ENCODE results near the gene GPX4.
"Not testable (repeated sequence)": the region's sequence is repeated elsewhere in the genome, so short reads cannot be mapped to it uniquely, and the experiment has no call there.

The GPX4 gene

DNA sequence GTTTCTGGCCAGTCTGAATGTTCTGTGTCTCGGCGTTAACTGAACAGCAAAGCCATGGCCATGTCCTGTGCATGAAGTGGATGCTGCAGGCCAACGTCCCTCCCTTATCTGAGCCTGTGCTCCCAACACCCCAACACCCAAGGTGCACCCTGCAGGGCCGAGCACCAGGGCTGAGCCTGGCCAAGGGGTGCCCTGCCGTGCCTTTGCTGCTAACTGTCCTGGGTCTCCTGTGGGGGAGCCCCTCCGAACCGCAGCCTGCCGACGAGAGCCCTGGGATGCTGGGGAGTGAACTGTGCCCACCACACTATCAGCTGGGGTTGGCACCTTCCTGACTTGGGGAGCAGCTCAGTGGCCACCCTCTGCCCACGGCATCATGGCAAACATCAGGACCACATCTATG lies 17.6 kb downstream of the GPX4 start:
- Histone ChIP-seq H3K9ac (ENCODE audit: low read length in 2 of 2) (no peak overlapping the region), H3K27me3 (ENCODE audit: control insufficient read depth in 1 of 2, insufficient read depth in 2 of 2, low read length in 2 of 2) (no peaks in the 10 kb centered on the region), H3K4me1 (ENCODE audit: control insufficient read depth, insufficient read depth, low read length) (peaks cover 5% of the 10 kb centered on the region), H3K9me3 (ENCODE audit: control insufficient read depth in 2 of 2, low read length in 2 of 2) (no peaks in the 10 kb centered on the region), H3K36me3 (ENCODE audit: control insufficient read depth in 2 of 2, insufficient read depth in 2 of 2, low read length in 2 of 2) (peaks cover 26 to 43% of the 10 kb centered on the region in 2 donors), H3K27ac (ENCODE audit: low read length) (no peak overlapping the region), H3K4me3 (ENCODE audit: low read length in 2 of 2) (no peak overlapping the region)

DNA sequence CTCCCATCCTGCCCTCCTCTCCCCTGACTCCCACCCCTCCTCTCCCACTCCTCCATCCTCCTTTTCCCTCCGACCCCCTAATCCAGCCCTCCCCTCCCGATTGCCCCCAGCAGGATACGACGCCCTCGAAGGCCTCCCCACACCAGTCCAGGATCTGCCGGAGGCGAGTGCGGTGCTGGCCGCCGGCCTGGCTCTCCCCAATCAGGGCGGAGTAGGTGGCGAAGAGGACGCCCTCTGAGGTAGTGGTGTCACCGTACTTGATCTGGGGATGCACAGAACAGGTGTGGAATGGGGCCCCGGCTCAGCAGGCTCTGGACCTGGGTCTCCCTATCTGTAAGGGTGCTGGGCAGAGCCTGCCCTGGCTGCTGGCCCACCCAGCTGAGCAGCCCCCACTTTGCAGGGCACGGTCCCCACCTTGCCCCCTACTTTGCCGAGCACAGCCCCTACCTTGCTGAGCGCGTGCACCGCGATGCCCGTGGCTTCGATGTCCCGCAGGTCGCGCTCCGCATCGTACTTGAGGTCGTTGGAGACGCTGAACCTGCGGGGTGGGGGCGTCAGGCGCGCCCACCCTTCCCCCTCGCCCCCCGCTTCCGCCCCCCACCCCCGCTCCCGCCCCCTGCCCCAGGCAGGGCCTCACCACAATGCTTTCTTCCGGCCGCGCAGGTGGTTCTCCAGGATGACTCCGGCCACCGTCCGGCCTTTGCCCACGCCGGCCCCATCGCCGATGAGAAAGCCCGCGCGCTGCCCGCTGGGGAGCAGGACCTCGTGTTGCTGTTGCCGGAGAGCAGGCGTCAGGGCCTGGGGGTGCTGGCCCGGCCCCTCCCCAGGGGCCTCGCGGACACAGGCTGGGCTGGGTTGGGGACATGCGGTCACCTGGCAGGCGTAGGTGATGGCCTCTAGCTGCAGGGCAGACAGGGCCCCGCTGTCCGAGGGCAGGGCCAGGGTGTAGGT lies 18.5 kb downstream of the GPX4 start:
- Histone ChIP-seq H3K4me1 (ENCODE audit: control insufficient read depth, insufficient read depth, low read length) (peaks cover 5% of the 10 kb centered on the region), H3K27ac (ENCODE audit: low read length) (no peak overlapping the region), H3K4me3 (ENCODE audit: low read length in 2 of 2) (no peak overlapping the region), H3K27me3 (ENCODE audit: control insufficient read depth in 1 of 2, insufficient read depth in 2 of 2, low read length in 2 of 2) (no peaks in the 10 kb centered on the region), H3K9ac (ENCODE audit: low read length in 2 of 2) (no peak overlapping the region), H3K36me3 (ENCODE audit: control insufficient read depth in 2 of 2, insufficient read depth in 2 of 2, low read length in 2 of 2) (peaks cover 24 to 41% of the 10 kb centered on the region in 2 donors), H3K9me3 (ENCODE audit: control insufficient read depth in 2 of 2, low read length in 2 of 2) (no peaks in the 10 kb centered on the region)

DNA sequence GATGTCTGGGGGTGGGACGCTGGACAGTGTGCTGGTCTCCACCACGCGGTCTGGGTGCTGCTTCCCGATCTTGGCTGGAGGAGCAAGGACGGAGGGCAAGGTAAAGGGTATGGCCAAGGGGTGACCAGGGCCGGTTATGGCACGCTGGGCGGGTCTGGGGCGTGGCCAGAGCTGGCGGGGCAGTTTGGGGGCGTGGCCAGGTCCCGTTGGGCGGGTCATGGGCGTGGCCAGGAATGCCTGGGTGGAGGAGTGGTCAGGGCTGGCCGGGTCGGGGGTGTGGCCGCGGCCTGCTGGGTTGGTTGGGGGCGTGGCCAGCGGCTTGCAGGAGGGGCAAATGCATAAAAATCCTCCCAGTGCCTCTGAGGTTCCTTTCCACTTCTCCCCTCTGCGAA lies 19.2 kb downstream of the GPX4 start:
- Histone ChIP-seq H3K27me3 (ENCODE audit: control insufficient read depth in 1 of 2, insufficient read depth in 2 of 2, low read length in 2 of 2) (no peaks in the 10 kb centered on the region), H3K27ac (ENCODE audit: low read length) (no peak overlapping the region), H3K4me3 (ENCODE audit: low read length in 2 of 2) (no peak overlapping the region), H3K36me3 (ENCODE audit: control insufficient read depth in 2 of 2, insufficient read depth in 2 of 2, low read length in 2 of 2) (peaks cover 23 to 42% of the 10 kb centered on the region in 2 donors), H3K4me1 (ENCODE audit: control insufficient read depth, insufficient read depth, low read length) (peaks cover 5% of the 10 kb centered on the region), H3K9me3 (ENCODE audit: control insufficient read depth in 2 of 2, low read length in 2 of 2) (no peaks in the 10 kb centered on the region), H3K9ac (ENCODE audit: low read length in 2 of 2) (no peak overlapping the region)

DNA sequence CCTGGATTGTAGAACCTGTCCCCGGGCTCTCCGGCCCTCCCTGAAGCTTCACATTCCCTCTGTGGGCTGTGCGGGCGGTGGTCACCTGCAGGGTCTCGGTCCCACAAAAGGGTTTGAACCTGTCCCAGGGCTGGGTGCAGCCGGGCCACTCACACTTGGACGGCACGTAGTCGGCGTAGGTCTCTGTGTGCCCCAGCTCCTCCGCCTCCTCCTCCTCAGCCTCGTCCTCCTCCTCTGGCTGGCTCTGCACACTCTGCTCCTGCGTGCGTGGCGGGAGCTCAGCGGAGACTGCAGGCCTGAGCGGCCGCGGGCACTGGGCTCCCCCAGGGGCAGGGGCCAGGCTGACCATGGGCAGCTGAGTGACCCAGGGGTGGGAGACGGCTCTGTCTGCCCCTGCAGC lies 19.6 kb downstream of the GPX4 start:
- H3K27me3 ChIP-seq (ENCODE audit: control insufficient read depth in 1 of 2, insufficient read depth in 2 of 2, low read length in 2 of 2): no peaks in the 10 kb centered on the region
- no peaks in the 10 kb centered on the region for H3K9me3 ChIP-seq (ENCODE audit: control insufficient read depth in 2 of 2, low read length in 2 of 2)
- no peak overlapping the region for H3K4me3 ChIP-seq (ENCODE audit: low read length in 2 of 2)
- no peak overlapping the region for H3K27ac ChIP-seq (ENCODE audit: low read length)
- peaks cover 5% of the 10 kb centered on the region for H3K4me1 ChIP-seq (ENCODE audit: control insufficient read depth, insufficient read depth, low read length)
- H3K9ac ChIP-seq (ENCODE audit: low read length in 2 of 2): no peak overlapping the region
- peaks cover 20 to 40% of the 10 kb centered on the region in 2 donors for H3K36me3 ChIP-seq (ENCODE audit: control insufficient read depth in 2 of 2, insufficient read depth in 2 of 2, low read length in 2 of 2)

DNA sequence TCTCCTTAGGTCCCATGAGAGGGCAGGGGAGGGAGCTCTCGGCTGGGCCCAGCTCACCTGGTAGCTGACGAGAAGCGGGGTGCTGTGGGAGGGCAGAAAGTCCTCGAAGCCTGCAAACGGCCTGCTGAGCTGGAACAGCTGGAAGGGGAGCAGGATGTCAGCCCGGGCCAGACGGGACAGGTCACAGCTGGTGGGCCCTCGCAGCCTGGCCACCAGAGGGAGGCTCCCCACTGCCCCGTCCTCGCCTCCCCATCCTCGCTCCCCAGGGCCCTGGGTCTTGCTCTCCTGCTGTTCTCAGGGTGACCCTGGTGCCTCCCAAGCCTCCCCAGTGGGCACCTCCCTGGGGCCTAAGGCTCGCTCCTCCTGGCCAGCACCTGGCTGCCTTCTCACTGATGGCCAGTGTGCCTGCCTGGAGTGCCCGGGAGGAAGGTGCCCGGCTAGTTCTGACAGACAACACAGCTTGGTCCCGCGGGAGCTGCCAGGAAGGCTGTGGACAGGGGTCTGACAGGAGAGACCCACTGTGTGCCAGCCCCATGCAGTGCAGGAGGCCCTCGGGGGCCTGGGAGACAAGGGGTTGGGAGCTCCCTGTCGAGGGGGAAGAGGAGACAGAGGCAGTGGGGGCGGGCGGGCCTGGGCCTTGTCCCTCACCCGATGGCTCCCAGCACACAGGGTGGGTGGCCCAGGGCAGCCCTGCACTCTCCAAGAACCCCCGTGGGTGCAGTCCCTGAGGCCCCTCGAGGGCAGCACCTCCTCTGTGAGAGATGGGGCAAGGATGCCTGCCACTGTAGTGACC lies 20.3 kb downstream of the GPX4 start:
- Histone ChIP-seq H3K4me3 (ENCODE audit: low read length in 2 of 2) (no peak overlapping the region), H3K9me3 (ENCODE audit: control insufficient read depth in 2 of 2, low read length in 2 of 2) (no peaks in the 10 kb centered on the region), H3K36me3 (ENCODE audit: control insufficient read depth in 2 of 2, insufficient read depth in 2 of 2, low read length in 2 of 2) (peaks cover 17 to 37% of the 10 kb centered on the region in 2 donors), H3K4me1 (ENCODE audit: control insufficient read depth, insufficient read depth, low read length) (peaks cover 5% of the 10 kb centered on the region), H3K27me3 (ENCODE audit: control insufficient read depth in 1 of 2, insufficient read depth in 2 of 2, low read length in 2 of 2) (no peaks in the 10 kb centered on the region), H3K27ac (ENCODE audit: low read length) (no peak overlapping the region), H3K9ac (ENCODE audit: low read length in 2 of 2) (no peak overlapping the region)

DNA sequence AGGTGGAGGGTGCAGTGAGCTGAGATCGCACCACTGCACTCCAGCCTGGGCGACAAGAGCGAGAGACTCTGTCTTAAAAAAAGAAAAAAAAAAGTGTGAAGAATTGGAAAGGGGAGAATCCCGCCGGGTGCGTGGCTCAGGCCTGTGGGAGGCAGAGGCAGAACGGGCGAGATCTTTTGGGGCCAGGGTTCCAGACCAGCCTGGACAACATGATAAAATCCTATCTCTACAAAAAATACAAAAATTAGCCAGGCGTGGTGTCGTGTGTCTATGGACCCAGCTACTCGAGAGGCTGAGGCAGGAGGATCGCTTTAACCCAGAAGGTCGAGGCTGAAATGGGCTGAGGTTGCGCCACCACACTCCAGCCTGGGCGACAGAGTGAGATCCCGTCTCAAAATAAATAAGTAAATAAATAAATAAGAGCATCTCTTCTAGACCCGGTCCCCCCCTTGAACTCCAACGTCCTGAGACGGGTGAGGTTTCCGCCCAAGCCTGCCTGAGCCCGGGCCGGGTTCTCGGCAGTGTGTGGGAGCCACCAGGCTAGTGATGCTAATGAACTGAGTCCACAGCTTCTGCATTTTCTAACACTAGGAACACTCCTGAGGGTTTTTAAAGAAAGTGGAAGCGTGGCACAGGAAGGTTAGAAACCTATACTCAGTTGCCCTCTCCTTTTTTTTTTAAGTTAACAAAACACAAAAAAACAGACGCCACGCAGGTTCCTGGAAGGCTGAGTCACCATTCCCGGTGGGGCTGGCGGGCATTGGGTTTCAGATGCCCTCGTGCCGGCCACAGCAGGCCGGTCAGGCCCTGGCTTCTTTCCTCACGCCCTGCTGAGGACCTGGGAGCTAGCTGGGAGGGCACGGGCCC lies 22.0 kb downstream of the GPX4 start:
- Histone ChIP-seq H3K4me1 (ENCODE audit: control insufficient read depth, insufficient read depth, low read length) (peaks cover 5% of the 10 kb centered on the region), H3K27ac (ENCODE audit: low read length) (no peak overlapping the region), H3K4me3 (ENCODE audit: low read length in 2 of 2) (no peak overlapping the region), H3K36me3 (ENCODE audit: control insufficient read depth in 2 of 2, insufficient read depth in 2 of 2, low read length in 2 of 2) (peaks cover 17 to 28% of the 10 kb centered on the region in 2 donors), H3K9ac (ENCODE audit: low read length in 2 of 2) (no peak overlapping the region), H3K27me3 (ENCODE audit: control insufficient read depth in 1 of 2, insufficient read depth in 2 of 2, low read length in 2 of 2) (no peaks in the 10 kb centered on the region), H3K9me3 (ENCODE audit: control insufficient read depth in 2 of 2, low read length in 2 of 2) (no peaks in the 10 kb centered on the region)

DNA sequence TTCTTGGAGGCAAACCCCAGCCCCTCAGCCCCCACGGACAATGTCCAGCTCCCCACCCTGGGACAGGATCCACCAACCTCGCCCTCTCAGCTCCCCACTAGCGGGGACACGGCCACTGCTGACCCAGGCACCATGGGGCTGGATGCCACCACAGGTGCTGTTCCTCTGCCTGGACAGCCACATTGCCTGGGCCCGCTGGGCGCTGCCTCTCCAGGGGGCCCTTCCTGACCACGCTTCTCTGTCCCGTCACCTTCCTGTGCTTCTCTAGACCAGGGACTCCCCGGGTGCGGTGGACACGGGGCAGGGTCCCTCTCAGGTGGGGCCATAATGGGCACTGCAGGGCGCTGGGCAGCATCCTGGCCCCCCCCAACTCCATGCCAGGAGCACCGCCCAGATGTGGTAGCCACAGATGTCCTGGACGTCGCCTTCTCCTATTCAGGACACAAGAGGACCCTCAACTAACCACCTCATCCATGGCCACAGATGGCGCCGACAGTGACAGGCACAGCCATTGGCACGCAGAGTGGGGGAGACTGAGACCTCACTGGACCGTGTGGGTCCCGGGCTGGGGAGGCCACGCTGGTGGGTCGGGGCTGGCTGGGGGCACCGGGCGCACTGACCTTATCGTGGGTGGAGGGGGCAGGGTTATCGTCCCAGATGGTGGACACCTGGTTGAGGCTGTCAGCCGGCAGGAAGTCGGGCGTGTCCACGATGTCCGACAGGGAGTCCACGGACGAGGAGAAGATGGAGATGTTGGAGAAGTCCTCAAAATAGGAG lies 23.4 kb downstream of the GPX4 start:
- Histone ChIP-seq H3K4me3 (ENCODE audit: low read length in 2 of 2) (no peak overlapping the region), H3K9ac (ENCODE audit: low read length in 2 of 2) (no peak overlapping the region), H3K27me3 (ENCODE audit: control insufficient read depth in 1 of 2, insufficient read depth in 2 of 2, low read length in 2 of 2) (no peaks in the 10 kb centered on the region), H3K4me1 (ENCODE audit: control insufficient read depth, insufficient read depth, low read length) (peaks cover 13% of the 10 kb centered on the region), H3K27ac (ENCODE audit: low read length) (no peak overlapping the region), H3K9me3 (ENCODE audit: control insufficient read depth in 2 of 2, low read length in 2 of 2) (no peaks in the 10 kb centered on the region), H3K36me3 (ENCODE audit: control insufficient read depth in 2 of 2, insufficient read depth in 2 of 2, low read length in 2 of 2) (peaks cover 11 to 21% of the 10 kb centered on the region in 2 donors)

DNA sequence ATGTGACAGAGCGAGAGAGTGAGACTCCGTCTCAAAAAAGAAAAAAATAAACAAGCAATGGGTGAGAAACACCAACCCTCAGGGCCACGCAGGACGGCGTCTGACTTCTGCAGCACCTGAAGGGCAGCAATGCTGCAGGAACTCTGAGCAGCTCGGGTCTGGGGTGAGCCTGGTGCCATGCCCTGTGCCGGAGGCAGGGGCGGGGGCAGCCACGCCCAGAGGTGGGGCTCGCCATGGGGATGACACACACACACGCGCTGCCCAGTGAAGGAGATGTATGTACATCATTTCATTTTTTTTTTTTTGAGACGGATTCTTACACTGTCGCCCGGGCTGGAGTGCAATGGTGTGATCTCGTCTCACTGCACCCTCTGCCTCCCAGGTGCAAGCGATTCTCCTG lies 24.3 kb downstream of the GPX4 start:
- Histone ChIP-seq H3K4me1 (ENCODE audit: control insufficient read depth, insufficient read depth, low read length) (peaks cover 20% of the 10 kb centered on the region), H3K9me3 (ENCODE audit: control insufficient read depth in 2 of 2, low read length in 2 of 2) (no peaks in the 10 kb centered on the region), H3K4me3 (ENCODE audit: low read length in 2 of 2) (no peak overlapping the region), H3K27me3 (ENCODE audit: control insufficient read depth in 1 of 2, insufficient read depth in 2 of 2, low read length in 2 of 2) (no peaks in the 10 kb centered on the region), H3K9ac (ENCODE audit: low read length in 2 of 2) (no peak overlapping the region), H3K36me3 (ENCODE audit: control insufficient read depth in 2 of 2, insufficient read depth in 2 of 2, low read length in 2 of 2) (peaks cover 11 to 17% of the 10 kb centered on the region in 2 donors), H3K27ac (ENCODE audit: low read length) (no peak overlapping the region)

DNA sequence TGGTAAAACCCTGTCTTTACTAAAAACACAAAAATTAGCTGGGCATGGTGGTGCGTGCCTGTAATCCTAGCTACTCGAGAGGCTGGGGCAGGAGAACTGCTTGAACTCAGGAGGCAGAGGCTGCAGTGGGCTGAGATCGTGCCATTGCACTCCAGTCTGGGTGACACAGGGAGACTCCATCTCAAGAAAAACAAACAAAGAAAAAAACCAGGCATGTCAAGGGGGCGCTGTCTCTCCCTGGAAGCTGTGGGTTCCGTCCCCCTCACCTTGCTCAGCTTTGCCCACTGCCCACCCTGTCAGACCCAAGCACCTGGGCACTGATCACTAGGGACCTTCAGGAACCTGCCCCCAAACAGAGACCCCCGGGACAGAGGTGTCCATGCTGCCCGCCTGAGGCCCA lies 25.3 kb downstream of the GPX4 start:
- not testable (repeated sequence) for H3K27ac ChIP-seq (ENCODE audit: low read length); H3K9ac ChIP-seq (ENCODE audit: low read length in 2 of 2); H3K9me3 ChIP-seq (ENCODE audit: control insufficient read depth in 2 of 2, low read length in 2 of 2); H3K4me3 ChIP-seq (ENCODE audit: low read length in 2 of 2); H3K27me3 ChIP-seq (ENCODE audit: control insufficient read depth in 1 of 2, insufficient read depth in 2 of 2, low read length in 2 of 2)
- Histone ChIP-seq H3K36me3 (ENCODE audit: control insufficient read depth in 2 of 2, insufficient read depth in 2 of 2, low read length in 2 of 2) (peaks cover 8 to 17% of the 10 kb centered on the region in 2 donors), H3K4me1 (ENCODE audit: control insufficient read depth, insufficient read depth, low read length) (peaks cover 19% of the 10 kb centered on the region)

DNA sequence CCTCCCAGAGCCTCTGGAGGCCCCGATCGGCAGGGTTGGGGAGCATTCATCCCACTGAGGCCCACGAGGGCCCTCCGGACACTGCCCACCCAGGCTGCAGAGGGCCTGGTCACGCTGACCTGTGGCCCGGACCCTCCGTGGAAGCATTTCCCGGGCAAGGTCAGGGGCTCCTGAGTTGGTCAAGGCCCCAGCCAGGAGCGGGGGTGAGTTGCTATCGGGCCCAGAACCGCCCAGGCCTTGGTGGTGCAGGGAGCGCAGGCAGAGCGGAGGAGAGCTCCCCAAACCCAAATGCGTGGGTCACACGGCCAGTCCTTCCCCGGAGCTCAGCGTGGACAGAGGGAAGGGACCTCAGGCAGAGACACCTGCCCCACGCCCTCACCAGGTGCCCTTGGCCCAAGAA lies 25.7 kb downstream of the GPX4 start:
- Histone ChIP-seq H3K4me3 (ENCODE audit: low read length in 2 of 2) (no peak overlapping the region), H3K9me3 (ENCODE audit: control insufficient read depth in 2 of 2, low read length in 2 of 2) (no peaks in the 10 kb centered on the region), H3K36me3 (ENCODE audit: control insufficient read depth in 2 of 2, insufficient read depth in 2 of 2, low read length in 2 of 2) (peaks cover 8 to 17% of the 10 kb centered on the region in 2 donors), H3K27ac (ENCODE audit: low read length) (no peak overlapping the region), H3K9ac (ENCODE audit: low read length in 2 of 2) (no peak overlapping the region), H3K4me1 (ENCODE audit: control insufficient read depth, insufficient read depth, low read length) (peaks cover 19% of the 10 kb centered on the region), H3K27me3 (ENCODE audit: control insufficient read depth in 1 of 2, insufficient read depth in 2 of 2, low read length in 2 of 2) (no peaks in the 10 kb centered on the region)
